HEK293T (cell line): Measurements from ENCODE around the gene BPIFB2.

Source experiments
- CTCF ChIA-PET: fragments of 350-600 bp; formaldehyde crosslinking; extraction: SDS; loops from one replicate; lab custom pipeline; 2021; ENCODE audit warnings: antibody characterized with exemption, inconsistent platforms; lab: Yijun Ruan, JAX
- POLR2A ChIA-PET: fragments of 350-600 bp; formaldehyde crosslinking; extraction: SDS; loops from one replicate; lab custom pipeline; 2020; ENCODE audit warnings: antibody characterized with exemption, inconsistent platforms; lab: Yijun Ruan, JAX
- DNase-seq: peaks from one replicate; pipeline ENCODE4 v3.0.0; 2012; ENCODE audit warnings: mixed read lengths; ENCODE audit errors: extremely low spot score
- ARNT ChIP-seq: fragments of 450-650 bp; IDR thresholded peaks from 2 replicates; pipeline ENCODE4 v1.6.1; 2017; ENCODE audit warnings: mild to moderate bottlenecking
- BHLHE40 ChIP-seq: fragments of 450-650 bp; IDR thresholded peaks from 2 replicates; pipeline ENCODE4 v1.6.1; 2016; ENCODE audit warnings: mild to moderate bottlenecking, moderate library complexity, borderline replicate concordance
- CTBP1 ChIP-seq: fragments of 450-650 bp; IDR thresholded peaks from 2 replicates; pipeline ENCODE4 v1.6.1; 2016; ENCODE audit warnings: borderline replicate concordance
- ELF4 ChIP-seq: fragments of 450-650 bp; IDR thresholded peaks from 2 replicates; pipeline ENCODE4 v1.6.1; 2017; ENCODE audit warnings: antibody characterized with exemption
- FOXA1 ChIP-seq: fragments of 450-650 bp; IDR thresholded peaks from 2 replicates; pipeline ENCODE4 v1.6.1; 2016; ENCODE audit warnings: mild to moderate bottlenecking
- FOXK2 ChIP-seq: fragments of 450-650 bp; IDR thresholded peaks from 2 replicates; pipeline ENCODE4 v1.6.1; 2016; ENCODE audit warnings: mild to moderate bottlenecking
- FOXM1 ChIP-seq: fragments of 450-650 bp; IDR thresholded peaks from 2 replicates; pipeline ENCODE4 v1.6.1; 2017; ENCODE audit warnings: mild to moderate bottlenecking, borderline replicate concordance
- HDGF ChIP-seq: fragments of 450-650 bp; IDR thresholded peaks from 2 replicates; pipeline ENCODE4 v1.6.1; 2017; ENCODE audit warnings: antibody characterized with exemption, borderline replicate concordance
- L3MBTL2 ChIP-seq: fragments of 450-650 bp; conservative IDR thresholded peaks from 2 replicates; pipeline ENCODE4 v1.6.1; 2016; ENCODE audit warnings: mild to moderate bottlenecking
- LEF1 ChIP-seq: fragments of 450-650 bp; IDR thresholded peaks from 2 replicates; pipeline ENCODE4 v1.6.1; 2017; ENCODE audit warnings: mild to moderate bottlenecking, borderline replicate concordance
- NFRKB ChIP-seq: fragments of 450-650 bp; IDR thresholded peaks from 2 replicates; pipeline ENCODE4 v1.6.1; 2016; ENCODE audit warnings: mild to moderate bottlenecking, moderate library complexity
- SP1 ChIP-seq: fragments of 450-650 bp; IDR thresholded peaks from 2 replicates; pipeline ENCODE4 v1.6.1; 2017
- SUZ12 ChIP-seq: fragments of 450-650 bp; IDR thresholded peaks from 2 replicates; pipeline ENCODE4 v1.6.1; 2016; ENCODE audit warnings: mild to moderate bottlenecking
- TARDBP ChIP-seq: fragments of 450-650 bp; IDR thresholded peaks from 2 replicates; pipeline ENCODE4 v1.6.1; 2016
- ZNF384 ChIP-seq: fragments of 450-650 bp; IDR thresholded peaks from 2 replicates; pipeline ENCODE4 v1.6.1; 2016
- TF ChIP-seq, protein P1 (sequence below): fragments of 450-650 bp; IDR thresholded peaks from 2 replicates; pipeline ENCODE4 v1.6.1; 2016

The BPIFB2 gene

DNA sequence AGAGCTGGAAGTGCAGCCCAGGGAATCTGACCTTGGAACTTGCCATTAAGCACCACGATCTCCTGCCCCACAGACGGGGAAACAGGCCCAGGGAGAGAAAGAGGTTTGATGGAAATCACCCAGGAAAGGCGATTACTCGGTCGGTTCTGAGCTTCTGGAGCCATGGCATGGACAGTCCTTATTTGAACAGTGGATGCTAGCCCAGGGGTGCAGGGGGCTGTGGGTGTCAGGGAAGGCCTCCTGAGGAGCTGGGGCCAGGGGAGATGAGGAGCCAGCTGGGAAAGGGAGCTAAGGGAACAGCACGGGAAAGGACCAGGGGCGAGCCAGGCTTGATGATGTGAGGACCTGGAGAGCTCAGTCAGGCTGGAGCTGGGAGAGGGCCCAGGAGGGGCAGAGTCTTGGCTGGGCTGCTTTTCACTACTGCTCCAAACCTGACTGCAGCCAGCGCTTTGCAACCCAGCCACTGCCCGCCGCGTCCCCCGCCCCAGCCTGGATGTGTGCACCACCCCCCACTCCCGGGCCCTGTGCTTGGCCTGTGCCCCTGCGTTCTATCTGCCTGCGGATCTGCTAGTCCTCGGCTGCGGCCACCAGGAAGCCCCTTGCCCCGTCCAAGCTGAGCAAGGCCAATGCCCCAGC is 21.1 kb upstream of the BPIFB2 start:
- ChIA-PET CTCF (no interaction called here), POLR2A (no interaction called here)
- TF ChIP-seq ELF4 (no peak), ARNT (no peak), LEF1 (no peak), NFRKB (no peak), FOXK2 (no peak), TARDBP (no peak), L3MBTL2 (no peak), SUZ12 (no peak), HDGF (no peak), FOXM1 (no peak), SP1 (no peak), ZNF384 (no peak), CTBP1 (no peak), BHLHE40 (no peak), FOXA1 (no peak)
- TF ChIP-seq, protein P1, sequence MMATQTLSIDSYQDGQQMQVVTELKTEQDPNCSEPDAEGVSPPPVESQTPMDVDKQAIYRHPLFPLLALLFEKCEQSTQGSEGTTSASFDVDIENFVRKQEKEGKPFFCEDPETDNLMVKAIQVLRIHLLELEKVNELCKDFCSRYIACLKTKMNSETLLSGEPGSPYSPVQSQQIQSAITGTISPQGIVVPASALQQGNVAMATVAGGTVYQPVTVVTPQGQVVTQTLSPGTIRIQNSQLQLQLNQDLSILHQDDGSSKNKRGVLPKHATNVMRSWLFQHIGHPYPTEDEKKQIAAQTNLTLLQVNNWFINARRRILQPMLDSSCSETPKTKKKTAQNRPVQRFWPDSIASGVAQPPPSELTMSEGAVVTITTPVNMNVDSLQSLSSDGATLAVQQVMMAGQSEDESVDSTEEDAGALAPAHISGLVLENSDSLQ: no peak
- no peak for DNase-seq

DNA sequence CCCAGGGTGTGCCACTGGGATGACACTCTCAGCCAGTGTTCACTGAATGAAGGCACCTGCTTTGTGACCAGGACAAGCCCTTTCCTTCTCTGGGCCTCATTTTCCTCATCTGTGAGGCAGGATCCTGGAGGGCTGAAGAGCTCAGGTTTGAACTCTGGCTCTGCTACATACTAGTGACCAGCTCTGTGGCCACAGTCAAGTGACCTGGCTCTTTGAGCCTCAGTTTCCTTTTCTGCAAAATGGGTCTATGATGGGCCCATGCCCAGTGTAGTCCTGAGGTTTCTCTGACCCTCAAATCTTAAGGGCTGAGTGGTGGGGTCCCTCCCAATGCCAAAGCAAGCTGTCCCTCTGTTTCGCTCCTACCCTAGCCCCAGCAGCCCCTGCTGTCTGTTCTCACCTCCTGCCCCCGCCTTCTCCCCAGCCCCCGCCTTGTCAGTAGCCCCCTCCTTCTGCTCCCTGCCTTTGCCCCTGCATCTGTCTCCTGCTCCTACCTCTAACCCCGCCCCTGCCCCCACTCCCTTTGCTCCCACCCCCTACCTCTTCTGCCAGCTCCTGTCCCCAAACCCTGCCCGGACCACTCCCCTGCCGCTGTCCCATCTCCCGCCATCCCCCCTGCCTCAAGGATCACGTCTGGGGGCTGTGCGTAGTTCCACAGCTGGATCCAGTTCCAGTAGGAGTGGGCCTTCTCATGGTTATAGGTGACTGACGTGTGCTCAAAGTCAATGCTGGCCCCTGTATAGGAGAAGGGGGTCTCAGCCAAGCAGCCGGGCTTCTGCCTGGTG is 20.3 kb upstream of the BPIFB2 start:
- CTCF ChIA-PET: no interaction called here
- DNase-seq: no peak
- TF ChIP-seq BHLHE40: no peak
- no peak for TF ChIP-seq LEF1
- TF ChIP-seq FOXK2: no peak
- no peak for TF ChIP-seq L3MBTL2
- TF ChIP-seq SP1: no peak
- no peak for TF ChIP-seq ZNF384
- TF ChIP-seq ARNT: no peak
- TF ChIP-seq FOXA1: no peak
- no peak for TF ChIP-seq CTBP1
- no peak for TF ChIP-seq TARDBP
- TF ChIP-seq ELF4: no peak
- TF ChIP-seq, protein P1: no peak
- no peak for TF ChIP-seq NFRKB
- no peak for TF ChIP-seq HDGF
- POLR2A ChIA-PET: no interaction called here

DNA sequence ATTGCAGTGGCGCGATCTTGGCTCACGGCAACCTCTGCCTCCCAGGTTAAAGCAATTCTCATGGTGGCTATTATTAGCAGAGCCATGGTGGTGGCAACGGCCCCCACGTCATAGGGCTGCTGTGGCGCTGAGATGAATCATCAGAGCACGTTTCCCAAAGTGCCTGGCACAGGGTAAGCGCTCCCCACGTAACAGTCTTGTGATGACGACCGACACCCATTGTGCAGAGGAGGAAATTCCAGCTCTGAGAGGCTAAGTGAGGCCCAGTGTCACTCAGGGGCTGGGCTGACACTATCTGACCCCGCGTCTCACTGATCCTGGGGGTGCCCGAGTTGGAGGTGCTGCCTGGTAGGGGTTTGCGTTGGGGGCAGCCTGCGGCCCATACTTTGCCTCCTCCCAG is 19.5 kb upstream of the BPIFB2 start:
- no peak for TF ChIP-seq HDGF
- ChIA-PET CTCF (no interaction called here), POLR2A (no interaction called here)
- no peak for DNase-seq

DNA sequence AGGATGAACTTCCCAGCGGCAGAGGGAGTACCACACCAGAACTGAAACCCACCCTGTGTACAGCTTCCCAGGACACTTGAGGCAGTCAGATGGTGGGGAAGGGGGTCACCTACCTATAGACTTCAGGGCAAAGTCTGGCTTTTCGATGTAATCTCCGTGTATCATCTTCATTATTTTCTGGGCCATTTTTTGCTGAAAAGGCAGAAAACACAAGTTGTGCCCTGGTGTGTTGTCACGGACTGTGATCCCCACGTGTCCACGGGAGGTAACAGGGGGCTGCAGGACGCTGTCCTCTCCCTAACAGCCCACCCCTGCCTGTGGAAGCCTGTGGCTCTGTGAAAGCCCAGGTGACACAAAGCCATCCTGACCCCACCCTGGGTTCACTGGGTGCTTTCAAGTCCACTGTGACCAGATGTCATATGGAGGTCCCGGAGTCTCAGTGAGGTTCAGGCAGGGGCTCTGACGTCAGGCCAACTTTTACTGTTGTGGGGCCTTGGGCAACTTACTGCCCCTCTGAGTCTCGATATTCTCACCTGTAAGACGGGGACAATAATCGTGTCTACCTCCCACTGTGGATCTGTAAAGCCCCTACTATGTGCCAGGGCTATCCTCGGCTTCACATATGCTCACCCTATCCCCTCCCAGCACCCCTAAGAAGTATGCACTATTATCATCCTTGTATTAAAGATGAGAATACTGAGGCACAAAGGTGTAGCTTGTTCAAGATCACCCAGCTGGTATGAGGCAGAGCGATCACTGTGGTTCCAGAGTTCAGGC is 17.8 kb upstream of the BPIFB2 start:
- ChIA-PET POLR2A (no interaction called here), CTCF (no interaction called here)
- no peak for DNase-seq
- TF ChIP-seq SP1 (no peak), NFRKB (no peak), L3MBTL2 (no peak), TARDBP (no peak), ZNF384 (no peak), HDGF (no peak)

DNA sequence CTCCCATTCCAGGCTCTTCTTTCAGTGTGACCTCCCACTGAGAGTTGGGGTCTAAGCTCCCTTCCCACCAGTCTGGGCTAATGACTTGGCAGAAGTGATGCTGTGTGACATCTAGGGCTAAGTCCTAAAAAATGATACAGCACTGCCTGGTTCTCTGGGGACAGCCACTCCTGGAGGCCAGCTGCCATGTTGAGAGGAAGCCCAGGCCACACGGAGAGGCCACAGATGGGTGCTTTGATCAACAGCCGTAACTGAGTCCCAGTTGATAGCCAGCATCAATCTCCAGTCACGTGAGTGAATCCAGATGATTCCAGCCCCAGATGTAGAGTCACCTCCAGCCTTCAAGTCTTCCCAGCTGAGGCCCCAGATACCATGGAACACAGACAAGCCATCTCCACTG is 17.1 kb upstream of the BPIFB2 start:
- CTCF ChIA-PET: no interaction called here
- no peak for DNase-seq
- POLR2A ChIA-PET: no interaction called here
- TF ChIP-seq, protein P1: no peak
- TF ChIP-seq L3MBTL2: no peak
- no peak for TF ChIP-seq TARDBP
- TF ChIP-seq FOXM1: no peak
- TF ChIP-seq NFRKB: no peak
- no peak for TF ChIP-seq SP1
- TF ChIP-seq ZNF384: no peak
- no peak for TF ChIP-seq LEF1
- TF ChIP-seq FOXK2: no peak

DNA sequence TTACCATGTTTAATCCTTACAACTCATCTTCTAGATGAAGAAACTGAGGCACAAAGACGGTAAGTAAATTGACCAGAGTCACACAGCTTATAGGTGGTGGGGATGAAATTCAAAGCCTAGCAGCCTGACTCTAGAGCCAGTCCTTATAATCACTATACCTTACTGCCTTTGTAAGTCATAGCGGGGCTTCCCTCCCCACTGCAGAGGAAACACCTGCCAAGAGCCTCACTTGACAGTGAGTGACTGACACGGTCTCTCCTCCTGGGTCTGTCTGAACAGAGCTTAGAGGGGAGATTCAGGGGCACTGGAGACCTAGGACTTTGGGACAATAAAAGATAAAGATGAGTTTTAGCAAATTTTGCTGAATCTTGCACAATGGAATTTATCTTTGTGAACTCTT is 16.1 kb upstream of the BPIFB2 start:
- TF ChIP-seq LEF1 (no peak), ELF4 (no peak), FOXM1 (no peak), FOXA1 (no peak), ZNF384 (no peak)
- TF ChIP-seq, protein P1: no peak
- CTCF ChIA-PET: no interaction called here
- POLR2A ChIA-PET: no interaction called here
- no peak for DNase-seq
